NOMO-1 treated with DMSO at 0.1 percent for 48 hours (cell line): ENCODE data around the gene SEMA5B.

ENCODE experiments used
- DNase-seq: peaks from one replicate; lab custom pipeline; 2025; ENCODE audit not compliant: unreplicated experiment; lab: John Stamatoyannopoulos, UW

The SEMA5B gene

DNA sequence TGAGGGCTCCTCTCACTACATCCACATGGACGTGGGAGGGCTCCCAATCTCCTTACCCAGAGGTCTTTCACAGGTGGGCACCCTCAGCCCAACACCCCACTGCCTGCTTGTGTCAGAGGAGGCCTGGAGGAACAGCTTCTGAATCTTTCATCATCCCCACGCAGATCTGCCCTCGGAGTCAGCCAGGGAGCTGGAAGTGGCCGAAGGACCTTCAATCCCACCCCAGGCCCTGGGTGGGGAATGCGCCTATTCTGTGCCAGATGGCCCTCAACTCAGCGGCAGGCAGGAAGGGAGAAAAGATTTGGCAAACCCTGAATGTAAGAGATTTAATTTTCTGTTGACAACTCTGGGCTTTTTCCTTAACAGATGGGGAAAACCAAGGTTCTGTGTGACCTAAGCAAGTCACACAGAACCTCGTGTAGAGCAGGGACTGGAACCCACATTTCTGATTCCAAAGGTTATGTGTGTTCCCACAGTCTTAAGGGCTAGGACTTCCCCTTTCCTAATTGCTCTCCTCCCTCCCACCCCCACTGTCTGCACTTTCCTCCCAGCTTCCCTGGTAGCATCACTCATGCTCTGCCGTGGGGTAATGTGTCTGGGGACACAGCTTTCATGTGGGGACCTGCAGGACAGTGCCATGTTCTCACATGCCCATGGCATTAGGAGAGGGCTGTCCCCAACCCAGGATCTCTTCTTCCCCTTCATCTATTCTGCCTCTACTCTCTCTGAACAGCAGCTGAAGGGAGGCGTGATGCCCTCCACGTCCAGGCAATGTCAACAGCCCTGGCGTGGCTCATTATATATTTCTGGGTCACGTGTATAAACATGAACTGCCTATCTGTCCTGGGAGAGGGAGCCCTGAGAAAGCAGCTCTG is 98.1 kb downstream of the SEMA5B start:
- no peak for DNase-seq

DNA sequence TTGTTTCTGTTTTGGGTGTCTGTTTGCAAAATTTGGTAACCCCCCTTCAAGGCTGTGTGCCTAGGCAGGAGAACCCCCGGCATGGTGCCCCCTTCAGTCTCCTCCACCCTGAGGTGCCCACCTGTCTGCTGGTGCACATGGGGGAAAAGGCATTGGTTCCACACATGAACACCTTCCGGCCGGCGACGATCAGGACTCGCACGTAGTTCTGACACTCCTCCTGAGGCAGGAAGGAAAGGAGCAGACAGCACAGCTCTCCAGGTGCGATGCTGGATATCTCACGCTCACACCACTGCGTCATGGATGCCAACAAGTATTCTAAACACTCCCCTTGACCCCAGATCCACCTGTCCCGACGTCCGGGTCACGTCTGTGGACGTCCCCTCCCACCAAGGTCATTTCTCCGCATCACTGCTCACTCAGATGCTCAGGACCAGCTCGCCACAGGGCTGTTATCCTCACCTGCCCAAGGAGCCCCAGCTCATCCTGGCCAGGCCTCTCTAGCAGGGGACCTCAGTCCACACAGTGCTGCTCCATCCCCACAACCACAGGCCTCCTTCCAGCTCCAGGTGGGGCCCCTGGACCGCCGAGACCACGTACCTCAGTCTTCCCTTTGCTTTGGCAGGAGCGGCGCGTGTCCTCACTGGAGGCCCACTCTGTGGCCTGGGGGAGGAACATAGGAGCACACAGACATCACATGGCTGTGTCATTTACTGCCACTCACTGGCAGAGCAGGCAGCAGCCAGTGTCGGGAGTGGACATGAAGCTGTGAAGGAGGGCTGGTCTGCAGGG is 99.0 kb downstream of the SEMA5B start:
- DNase-seq = no peak

DNA sequence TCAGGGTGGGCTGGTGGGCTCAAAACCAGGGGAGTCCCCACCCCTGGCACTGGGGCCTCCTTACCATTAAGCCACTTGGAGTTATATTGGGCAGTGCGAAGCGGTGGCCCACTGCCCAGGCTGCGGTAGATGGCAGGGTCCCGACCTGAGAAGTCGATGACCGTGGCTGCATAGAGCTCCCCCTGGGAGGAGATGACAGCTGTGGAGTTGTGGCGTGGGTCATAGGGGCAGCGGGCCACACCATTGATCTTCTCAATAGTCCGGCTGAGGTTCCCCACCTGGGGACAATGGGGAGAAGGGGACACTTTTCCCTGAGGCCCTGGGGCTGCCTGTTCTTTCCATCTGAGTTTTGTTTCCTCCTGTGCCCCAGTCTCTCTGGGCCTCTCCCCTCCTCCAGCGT is 99.8 kb downstream of the SEMA5B start:
- DNase-seq = no peak

DNA sequence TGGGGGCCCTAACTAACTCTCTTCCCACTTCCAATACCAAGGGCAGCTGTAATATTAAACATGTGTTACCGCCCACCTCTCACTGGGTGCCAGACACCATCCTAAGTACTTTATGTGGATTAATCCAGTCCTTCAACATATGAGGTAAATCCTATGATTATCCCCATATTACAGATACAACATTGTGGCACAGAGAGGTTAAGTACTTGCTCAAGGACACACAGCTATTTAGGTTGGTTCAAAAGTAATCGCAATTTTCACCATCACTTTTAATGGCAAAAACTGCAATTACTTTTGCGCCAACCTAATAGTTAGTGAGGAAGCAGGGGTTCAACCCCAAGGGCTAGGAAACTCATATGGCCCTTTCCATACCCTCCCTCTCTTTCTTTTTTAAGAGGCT is 100.8 kb downstream of the SEMA5B start:
- no peak for DNase-seq

DNA sequence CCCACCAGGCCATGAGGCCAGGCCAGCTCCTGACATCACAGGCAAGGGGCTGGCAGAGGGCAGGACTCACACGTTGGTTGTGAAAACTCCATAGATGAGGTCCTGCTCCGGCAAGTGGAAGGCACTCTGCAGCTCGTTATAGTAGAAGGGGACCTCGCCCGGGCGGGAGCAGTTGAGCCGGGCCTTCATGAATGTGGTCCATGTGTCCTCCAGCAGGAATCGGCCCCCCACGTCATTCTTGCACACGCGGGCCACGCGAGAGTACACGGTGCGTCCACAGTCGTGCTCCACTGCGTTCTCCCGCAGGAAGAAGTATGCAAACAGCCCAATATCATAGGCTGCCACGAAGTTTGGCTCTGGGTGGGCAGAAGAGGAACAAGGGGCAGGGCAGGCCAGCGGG is 101.2 kb downstream of the SEMA5B start:
- no peak for DNase-seq

DNA sequence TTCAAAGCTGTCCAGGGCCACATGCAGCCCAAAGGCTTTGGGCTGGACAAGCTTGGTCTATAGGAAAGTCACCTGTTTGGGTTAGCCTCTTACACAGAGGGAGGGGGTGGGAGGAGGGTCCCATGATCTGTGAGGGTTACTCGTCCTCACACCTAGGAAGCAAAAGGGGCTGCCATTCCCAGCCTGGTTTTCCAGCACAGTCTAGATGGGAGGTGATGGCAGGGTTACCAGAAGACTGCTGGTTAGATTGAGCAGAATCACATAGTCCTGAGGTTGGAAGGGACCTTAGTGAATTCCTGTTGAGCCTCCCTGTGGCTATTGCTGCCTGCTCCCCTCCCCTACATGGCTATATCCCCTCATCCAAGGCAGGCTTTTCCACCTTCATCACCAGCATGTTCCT is 101.8 kb downstream of the SEMA5B start:
- no peak for DNase-seq

DNA sequence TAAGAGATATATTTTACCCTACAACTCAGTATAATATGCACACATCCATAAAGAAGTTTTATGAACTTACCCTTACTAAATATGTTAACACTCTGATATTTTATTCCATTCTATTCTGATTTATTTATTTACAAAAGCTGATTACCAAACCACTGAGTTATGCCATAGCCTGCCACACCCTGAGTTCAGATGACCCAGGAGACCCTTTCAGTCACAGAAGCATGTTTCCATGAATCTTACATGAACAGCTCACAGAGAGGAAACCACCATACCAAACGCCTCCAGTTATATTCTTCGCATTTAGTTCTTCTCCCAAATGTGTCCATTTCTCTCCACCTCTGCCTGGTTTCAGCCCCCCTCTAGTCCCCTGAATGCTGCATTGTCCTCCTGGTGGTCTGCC is 103.5 kb downstream of the SEMA5B start:
- no peak for DNase-seq

DNA sequence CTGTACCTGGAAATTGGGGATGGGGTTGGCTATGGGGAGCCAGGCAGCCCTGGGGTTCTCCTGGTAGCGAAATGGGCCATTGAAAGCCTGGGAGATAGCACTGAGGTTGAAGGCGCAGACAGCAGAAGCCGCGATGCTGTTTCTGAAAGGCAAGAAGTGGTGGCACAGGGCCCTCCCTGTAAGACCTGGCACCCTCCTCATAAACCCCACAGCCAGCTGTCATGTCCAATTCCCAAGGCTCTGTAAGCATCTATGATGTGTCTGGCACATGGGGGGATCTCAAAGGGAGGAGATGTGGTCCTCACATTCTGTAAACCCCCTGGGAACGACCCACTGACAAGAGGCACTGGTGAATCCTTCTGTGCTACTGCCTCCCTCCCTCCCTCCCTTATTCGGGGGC is 104.0 kb downstream of the SEMA5B start:
- no peak for DNase-seq

DNA sequence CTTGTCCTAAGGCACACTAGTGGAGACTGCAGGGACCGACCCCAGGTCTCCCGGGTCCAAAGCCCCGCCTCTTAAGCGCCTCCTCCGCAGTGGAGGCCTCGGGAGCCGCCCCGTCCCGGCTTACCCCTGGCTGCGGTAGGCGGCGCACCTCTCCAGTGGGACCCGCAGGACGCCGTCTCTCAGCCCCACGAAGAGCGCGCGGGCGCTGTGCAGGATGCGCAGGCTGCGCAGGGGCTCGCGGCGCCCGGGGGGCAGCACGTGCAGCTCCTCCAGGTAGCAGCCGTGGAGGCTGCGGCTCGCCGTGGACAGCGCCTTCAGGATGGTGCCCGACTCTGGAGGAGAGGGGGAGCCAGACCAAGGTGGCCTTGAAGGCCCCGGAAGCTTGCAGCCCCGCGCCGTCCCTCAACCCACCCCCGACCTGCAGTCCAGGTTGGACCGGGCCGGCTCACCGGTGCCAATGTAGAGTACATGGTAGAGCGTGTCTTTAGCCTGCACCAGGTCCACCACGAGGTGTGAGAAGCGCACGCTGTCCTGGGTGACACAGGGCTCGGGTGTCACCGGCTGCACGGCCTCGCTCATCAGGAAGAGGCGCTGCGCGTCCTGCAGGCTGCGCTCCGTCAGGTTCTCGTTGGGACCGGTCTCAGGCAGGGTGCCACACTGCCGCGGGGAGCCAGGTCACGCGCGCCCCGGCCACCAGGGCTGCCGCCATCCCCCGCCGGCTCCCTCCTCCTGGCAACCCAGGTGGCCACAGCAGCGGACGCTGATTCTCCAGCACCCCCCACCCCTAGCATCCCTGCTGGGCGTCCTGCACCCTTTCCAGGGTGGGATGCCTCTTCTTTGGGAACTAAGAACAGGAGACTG is 105.5 kb downstream of the SEMA5B start:
- peak; percentile 41 for DNase-seq

DNA sequence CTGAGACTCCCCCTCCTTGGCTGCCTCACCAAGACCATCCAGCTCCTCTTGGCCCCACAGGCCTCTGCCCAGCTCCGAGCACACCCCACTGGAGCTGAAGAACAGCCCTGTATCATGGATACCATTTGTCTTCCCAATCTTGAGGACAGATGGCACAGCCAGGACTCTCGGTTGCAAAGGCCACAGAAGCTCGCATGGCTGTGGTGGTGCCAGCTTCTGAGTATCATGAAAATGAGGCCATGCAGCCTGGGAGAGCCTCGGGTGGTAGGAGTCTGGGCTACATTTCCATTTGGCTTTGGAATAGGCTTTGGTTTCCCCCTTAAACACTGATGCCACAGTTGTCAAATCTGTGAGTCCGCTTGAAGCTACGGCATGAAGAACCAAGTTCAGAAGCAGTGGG is 106.6 kb downstream of the SEMA5B start:
- DNase-seq = no peak

DNA sequence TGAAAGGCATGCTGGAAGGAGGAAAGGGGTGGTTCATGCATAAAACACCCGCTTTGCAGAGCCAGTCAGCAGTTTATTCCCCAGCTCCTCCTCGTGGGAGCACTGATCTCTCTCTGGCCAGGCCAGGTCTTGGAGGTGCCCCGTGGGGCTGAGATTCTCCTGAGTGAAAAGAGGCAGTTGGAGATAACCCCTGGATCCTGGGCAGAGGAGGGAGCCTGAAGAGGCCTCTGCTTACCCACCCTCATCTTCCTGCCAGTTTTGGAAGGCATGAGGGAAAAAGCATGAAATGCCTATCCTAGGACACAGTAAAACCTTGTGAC is 108.3 kb downstream of the SEMA5B start:
- DNase-seq = no peak

DNA sequence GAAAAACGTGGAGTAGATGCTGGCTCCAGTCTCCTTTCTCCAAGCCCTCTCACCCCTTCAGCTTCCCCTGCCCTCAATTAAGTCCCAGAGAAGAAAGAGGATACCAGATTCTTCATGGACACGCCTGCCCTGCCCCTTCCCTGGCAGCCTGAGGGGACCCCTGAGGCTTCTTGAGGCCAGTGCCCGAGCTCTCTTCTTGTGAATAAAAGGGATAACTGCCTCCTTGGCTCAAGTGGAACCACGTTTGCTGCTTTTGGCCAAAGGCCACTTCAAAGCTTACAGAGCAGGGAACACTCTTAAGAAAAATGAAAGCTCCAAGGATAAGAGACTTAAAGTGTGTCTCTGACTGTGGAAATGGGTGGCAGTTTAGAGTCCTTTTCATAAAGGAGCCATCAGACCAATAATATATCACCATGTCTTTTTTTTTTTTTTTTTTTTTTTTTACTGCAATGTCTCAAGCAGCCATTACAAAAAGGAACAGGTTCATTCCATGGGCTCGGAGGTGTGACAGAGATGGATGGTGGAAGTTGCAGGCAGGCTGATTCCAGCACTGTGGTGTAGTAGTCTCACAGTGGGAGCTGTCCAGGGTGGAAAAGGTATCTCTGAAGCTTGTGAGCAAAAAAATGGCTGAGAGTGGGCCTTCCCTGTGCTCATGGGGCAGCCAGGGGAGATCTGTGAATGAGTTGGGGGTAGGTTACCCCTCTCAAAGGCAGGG is 108.8 kb downstream of the SEMA5B start:
- DNase-seq = no peak

DNA sequence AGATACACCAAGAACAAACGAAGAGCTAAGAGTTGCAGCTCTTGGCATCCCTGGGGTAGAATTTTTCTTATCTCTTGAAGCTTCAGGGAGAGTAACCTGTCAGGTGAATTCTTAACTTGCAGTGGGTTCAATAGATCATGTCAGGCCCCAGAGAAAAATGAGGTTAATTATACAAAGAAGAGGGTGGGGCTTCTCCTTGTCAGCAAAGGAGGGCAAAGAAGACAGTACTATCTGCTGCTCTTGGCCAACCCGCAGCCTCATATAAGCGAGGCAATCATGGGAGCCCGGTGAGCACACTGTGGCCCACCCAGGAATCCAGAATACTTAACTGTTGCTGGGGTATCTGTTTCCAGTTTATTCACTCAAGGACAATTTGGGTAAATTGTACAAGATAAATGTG is 110.2 kb downstream of the SEMA5B start:
- DNase-seq = no peak

DNA sequence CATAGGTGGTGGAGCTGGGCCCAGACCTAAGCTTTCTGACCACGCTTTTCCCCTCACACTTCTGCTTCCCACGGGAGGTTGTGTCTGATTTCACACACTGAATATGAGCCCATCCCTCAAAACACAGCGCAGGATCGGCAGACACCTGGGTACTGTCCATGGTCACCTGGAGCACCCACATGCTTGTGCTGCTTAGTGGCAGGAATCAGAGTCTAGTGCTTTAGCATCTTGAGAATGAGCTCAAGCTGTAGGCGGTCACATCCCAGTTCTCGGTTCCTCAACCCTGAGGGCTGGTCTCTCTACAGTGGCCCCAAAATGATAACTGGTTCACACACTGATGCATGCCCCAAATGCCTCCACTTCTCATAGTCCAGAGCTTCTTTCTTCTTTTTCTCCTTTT is 111.0 kb downstream of the SEMA5B start:
- no peak for DNase-seq

DNA sequence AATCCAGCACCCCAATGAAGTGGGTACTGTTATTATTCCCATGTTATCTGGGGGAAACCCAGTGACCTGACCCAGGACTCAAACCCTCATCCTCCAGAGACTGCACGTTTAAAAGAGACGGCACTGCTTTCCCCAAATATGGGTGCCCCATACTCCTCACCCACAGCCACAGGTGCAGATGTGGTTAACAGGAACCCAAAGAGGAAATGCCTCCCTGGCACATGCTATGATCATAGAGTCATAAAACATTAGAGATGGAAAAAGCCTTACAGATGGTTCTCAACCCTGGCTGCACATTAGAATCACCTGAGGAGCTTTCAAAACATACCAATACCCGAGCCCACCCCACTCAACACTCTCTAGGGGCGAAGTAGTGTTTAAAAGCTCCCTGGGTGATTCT is 111.5 kb downstream of the SEMA5B start:
- DNase-seq = no peak

DNA sequence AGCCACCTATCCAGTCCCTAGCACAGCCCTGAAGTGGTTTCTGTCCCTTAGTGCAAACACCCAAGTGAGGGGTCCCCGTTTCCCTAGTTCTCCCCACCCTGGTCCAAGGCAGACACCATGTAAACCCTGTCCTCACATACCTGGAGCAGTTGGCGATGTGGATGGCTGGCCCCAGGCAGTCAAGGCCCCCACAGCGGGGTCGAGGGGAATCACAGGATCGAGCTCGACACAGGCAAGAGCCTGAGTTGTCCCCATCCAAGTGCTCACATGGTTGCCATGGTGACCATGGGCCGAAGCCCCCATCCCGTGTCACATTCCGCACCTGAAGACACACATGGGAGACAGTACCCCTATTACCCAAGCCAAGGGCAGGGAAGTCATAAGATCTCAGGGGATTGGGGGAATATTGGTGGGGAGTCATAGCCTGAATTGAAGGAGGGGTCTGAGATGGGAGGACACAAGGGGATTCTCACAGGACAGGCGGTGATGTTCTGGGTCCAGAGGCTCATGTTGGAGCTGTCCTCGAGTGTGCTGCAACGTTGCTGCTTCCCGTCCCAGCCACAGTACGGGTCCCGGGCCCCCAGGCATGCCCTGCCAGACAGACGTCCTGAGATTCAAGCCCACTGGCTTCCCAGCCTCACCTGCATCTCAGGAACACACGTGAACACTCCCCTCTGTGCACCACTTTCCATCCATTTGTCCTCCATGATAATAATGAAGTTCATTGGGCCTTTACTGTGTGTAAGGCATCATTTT is 112.1 kb downstream of the SEMA5B start:
- no peak for DNase-seq

DNA sequence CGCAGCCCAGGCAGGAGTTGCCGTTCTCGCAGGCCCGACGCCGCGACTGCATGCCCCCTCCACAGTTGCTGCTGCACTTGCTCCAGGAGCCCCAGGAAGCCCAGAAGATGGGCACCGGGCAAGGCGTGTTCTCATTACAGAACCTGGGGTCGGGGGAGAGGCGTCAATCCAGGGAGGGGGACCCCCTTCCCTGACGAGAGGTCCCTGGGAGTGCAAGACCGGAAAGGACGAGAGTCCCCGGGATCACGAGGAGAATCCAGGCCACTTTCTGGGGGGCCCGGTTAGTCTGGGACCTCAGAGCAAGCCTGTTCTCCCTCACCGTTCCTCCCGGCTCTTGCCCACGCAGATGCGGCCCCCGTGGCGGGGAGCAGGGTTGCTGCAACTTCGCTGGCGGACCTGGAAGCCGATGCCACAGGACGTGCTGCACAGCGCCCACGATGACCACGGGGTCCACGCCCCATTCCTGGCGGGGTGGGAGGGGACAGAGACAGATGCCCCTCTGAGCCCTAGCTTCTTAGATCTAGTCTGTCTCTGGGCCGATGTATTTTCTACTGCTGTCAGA is 113.9 kb downstream of the SEMA5B start:
- no peak for DNase-seq

DNA sequence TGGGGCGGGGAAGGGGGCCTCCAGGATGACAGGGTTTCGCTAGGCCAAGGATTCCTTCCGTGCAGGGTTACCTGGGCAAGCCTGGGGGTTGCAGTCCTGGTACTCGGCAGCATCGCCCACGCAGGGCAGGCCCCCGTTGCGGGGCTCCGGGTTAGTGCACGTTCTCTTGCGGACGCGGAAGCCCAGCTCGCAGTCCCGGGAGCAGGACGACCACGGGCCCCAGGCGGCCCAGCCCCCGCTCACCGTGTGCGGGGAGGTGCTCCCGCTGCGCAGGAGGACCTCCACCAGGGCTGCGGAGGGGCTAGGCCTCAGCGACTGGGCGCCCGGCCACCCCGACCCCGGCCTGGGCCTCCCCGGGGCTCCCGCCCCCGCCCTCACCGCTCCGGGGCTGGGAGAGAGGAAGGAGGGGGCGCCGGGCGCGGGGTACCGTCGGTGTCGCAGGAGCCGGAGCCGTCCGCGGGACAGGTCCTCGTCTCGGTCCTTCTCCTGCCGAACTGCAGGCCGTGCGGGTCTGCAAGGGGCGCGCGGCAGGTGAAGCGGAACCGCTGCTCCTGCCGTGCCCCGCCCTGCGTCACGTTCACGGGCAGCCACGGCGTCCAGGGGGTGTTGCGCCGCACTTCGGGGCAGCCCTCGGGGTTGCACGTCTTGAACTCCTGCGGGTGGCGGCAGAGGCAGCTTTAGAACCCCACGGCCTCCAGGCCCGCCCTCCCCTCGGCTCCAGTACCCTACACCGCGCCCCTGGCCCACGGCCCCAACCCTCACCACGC is 114.6 kb downstream of the SEMA5B start:
- DNase-seq = no peak

DNA sequence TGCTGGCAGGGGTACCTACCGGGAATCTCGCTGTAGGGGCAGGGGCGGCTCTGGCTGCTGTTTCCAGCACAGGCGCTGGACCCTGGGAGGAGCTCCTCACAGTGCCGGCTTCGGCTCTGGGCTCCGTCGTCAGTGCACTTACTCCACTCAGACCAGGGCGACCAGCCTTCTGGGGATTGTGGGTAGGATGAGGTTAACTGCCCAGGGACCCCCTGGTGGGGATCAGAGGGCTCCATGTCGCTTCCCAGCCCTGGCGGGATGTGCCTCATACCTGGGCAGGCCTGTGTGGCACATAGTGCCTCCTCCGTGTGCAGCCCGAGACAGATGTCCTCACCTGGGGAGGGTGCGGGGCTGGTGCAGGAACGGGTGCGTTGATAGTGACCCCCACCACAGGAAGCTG is 115.7 kb downstream of the SEMA5B start:
- no peak for DNase-seq
